DOHH2 (cell line): ENCODE results near the gene KRT38.

Experiments used
- CTCF ChIP-seq: fragments of 200-600 bp; sonication (generic); IDR thresholded peaks from one replicate; pipeline ENCODE4 v1.5.1; 2014; ENCODE audit warnings: antibody characterized with exemption, mild to moderate bottlenecking, low read depth, low read length; ENCODE audit not compliant: poor library complexity, severe bottlenecking
- EZH2phosphoT487 ChIP-seq: fragments of 200-600 bp; sonication (generic); IDR thresholded peaks from 2 replicates; pipeline ENCODE4 v1.6.1; 2017; ENCODE audit warnings: borderline replicate concordance, mild to moderate bottlenecking, antibody characterized with exemption, low read length, moderate library complexity, mixed read lengths

- TF ChIP-seq CTCF (no peak), EZH2phosphoT487 (no peak)
Observed at GRCh38 chr17:41403404-41404023, 37.3 kb downstream of the KRT38 start.
